ENCODE data around the gene METTL26. TPM values are rescaled to one million over a fixed set of nuclear protein-coding genes. Genes with fewer than 3 reads are reported as not detected.

Gene METTL26
- total and polyA plus RNA-seq, 9 of the 15 experiments (the other 6 are each of a cell fraction or from before 2014, with no cell fraction given), result 7.3 to 262 (median 80.9) TPM

GRCh38 chr16:648781-649589 is 12.9 kb upstream of the METTL26 start, which contains the start of gene WDR90 (continued):
- no peak for TF ChIP-seq PHF20 (IDR thresholded peaks at IDR 0.05; ENCODE audit: partially characterized antibody)
- TF ChIP-seq ZNF639 (CRISPR knock-in tag; conservative IDR thresholded peaks at IDR 0.05 in 1 of 2, IDR thresholded peaks at IDR 0.05 in 1 of 2), result no peak
- TF ChIP-seq CLOCK (CRISPR knock-in tag; IDR thresholded peaks at IDR 0.05; ENCODE audit: borderline replicate concordance), result no peak
- peak; percentile 98 for TF ChIP-seq ZBTB33 (CRISPR knock-in tag; IDR thresholded peaks at IDR 0.05)
- TF ChIP-seq CREB3L1 (IDR thresholded peaks at IDR 0.05; ENCODE audit: borderline replicate concordance, low read depth), result no peak
